Activated CD8-positive, alpha-beta memory T cell treated with anti-CD3 and anti-CD28 coated beads, Interleukin-2, amount 10 ng/mL, durations not matched to agents 7 days and 5 days (primary cell): ENCODE measurements around the gene ZNF235. TPM values are rescaled to one million over a fixed set of nuclear protein-coding genes. Genes with fewer than 3 reads are reported as not detected.

Experiments used
- ATAC-seq: fragments of 150-1000 bp; cut with Tn5 transposase; one replicate; pipeline ENCODE4 v1.10.0; 2021; ENCODE audit warnings: moderate library complexity
- CTCF ChIA-PET: fragments of 350-600 bp; sonication (Branson Sonifier 250); formaldehyde crosslinking; loops from one replicate; lab custom pipeline; 2021; ENCODE audit warnings: antibody characterized with exemption; lab: Charles Lee
- DNase-seq: peaks from one replicate; pipeline ENCODE4 v3.0.0-alpha.2; 2020
- H3K27ac Mint-ChIP-seq: one replicate; pipeline ENCODE4 v1.8.0; 2021; ENCODE audit warnings: mild to moderate bottlenecking, mixed read lengths
- H3K27me3 Mint-ChIP-seq: one replicate; pipeline ENCODE4 v1.8.0; 2021; ENCODE audit warnings: mixed read lengths
- H3K36me3 Mint-ChIP-seq: one replicate; pipeline ENCODE4 v1.8.0; 2021; ENCODE audit warnings: mild to moderate bottlenecking, mixed read lengths
- H3K4me1 Mint-ChIP-seq: one replicate; pipeline ENCODE4 v1.8.0; 2021; ENCODE audit warnings: mixed read lengths
- H3K4me3 Mint-ChIP-seq: one replicate; pipeline ENCODE4 v1.8.0; 2021; ENCODE audit warnings: mild to moderate bottlenecking, moderate library complexity, mixed read lengths
- H3K9me3 Mint-ChIP-seq: one replicate; pipeline ENCODE4 v1.8.0; 2022; ENCODE audit warnings: low read depth, mixed read lengths
- total RNA-seq, 2 experiments: library from RNA; stranded (reverse); gene quantifications; one replicate each; pipeline ENCODE4 v1.2.3, GENCODE V29; 2021

The ZNF235 gene
- total RNA-seq, 2 experiments from 2014 or later = 6.8 to 7.1 TPM

GRCh38 chr19:44236384-44236783 lies 68.4 kb downstream of the ZNF235 start:
- H3K4me3 Mint-ChIP-seq = no peak overlapping the region
- CTCF ChIA-PET = no interaction called here
- H3K4me1 Mint-ChIP-seq = no peaks in the 10 kb centered on the region
- ATAC-seq = no peak
- peaks cover 42% of the 10 kb centered on the region for H3K9me3 Mint-ChIP-seq
- H3K27me3 Mint-ChIP-seq = no peaks in the 10 kb centered on the region
- DNase-seq = no peak
- peaks cover 75% of the 10 kb centered on the region for H3K36me3 Mint-ChIP-seq
- H3K27ac Mint-ChIP-seq = no peak overlapping the region

Other genes with a start within 250 kb of the ZNF235 start
- gene ZNF284, start 232.9 kb downstream of the ZNF235 start, total RNA-seq = 1 to 10 TPM; 2.2 to 2.4 TPM
- 10 to 100 TPM; 28.7 to 32.6 TPM for gene ZNF224, start 210.7 kb downstream of the ZNF235 start, total RNA-seq
- gene ZNF225, start 191.6 kb downstream of the ZNF235 start, total RNA-seq = 1 to 10 TPM; 4.2 to 6.2 TPM
- 10 to 100 TPM; 10.1 to 12.2 TPM for gene ZNF234, start 163.5 kb downstream of the ZNF235 start, total RNA-seq
- gene ZNF226, start 139.9 kb downstream of the ZNF235 start, total RNA-seq = 10 to 100 TPM; 13.1 to 15.2 TPM
- gene ZNF227, start 92.5 kb downstream of the ZNF235 start, total RNA-seq = 10 to 100 TPM; 28.6 to 29.4 TPM
- under 1 TPM; 0.23 to 0.91 TPM for gene ZNF233, start 45.1 kb downstream of the ZNF235 start, total RNA-seq
- not detected for gene ZNF112, start 51.7 kb upstream of the ZNF235 start, total RNA-seq
- gene ZNF285, start 96.6 kb upstream of the ZNF235 start, total RNA-seq = 1 to 10 TPM; 1.2 to 1.3 TPM
- gene ZNF229, start 143.4 kb upstream of the ZNF235 start, total RNA-seq = under 1 TPM; 0.41 to 0.61 TPM
- gene ZNF180, start 195.5 kb upstream of the ZNF235 start, total RNA-seq = 10 to 100 TPM in 1 of 2 experiments, 1 to 10 TPM in 1; 9.1 to 12.7 TPM
- gene CEACAM20, start 224.7 kb upstream of the ZNF235 start, total RNA-seq = not detected